T-helper 1 cell treated with Interleukin-12 subunit alpha and Interleukin-12 subunit beta and Interleukin-4 antibody, amounts not matched to agents 30 ng/mL and 1 ng/mL, for 36 hours (primary cell): ENCODE measurements around the gene PIAS2. TPM values are rescaled to one million over a fixed set of nuclear protein-coding genes. Genes with fewer than 3 reads are reported as not detected.
"Not testable (repeated sequence)": the region's sequence is repeated elsewhere in the genome, so short reads cannot be mapped to it uniquely, and the experiment has no call there.

ENCODE experiments used
- intact Hi-C: fragments of 100-400 bp; cut with micrococcal nuclease; formaldehyde crosslinking; loops from one replicate; pipeline ENCODE4 v1.15.1; 2024
- total RNA-seq: library from RNA; stranded (reverse); gene quantifications from 2 replicates; pipeline ENCODE4 v1.2.3, GENCODE V29; 2022

PIAS2 gene
- 26.5 and 29.6 TPM in 2 replicates for total RNA-seq

GRCh38 chr18:46917108-46917802 lies at the start of gene PIAS2, which contains the start of gene KATNAL2:
Gene PIAS2, minus strand, starts transcription at chr18:46917507. Its CDS starts 162 bp downstream, at chr18:46917345.
Gene KATNAL2, plus strand, starts transcription at chr18:46917602. Its CDS starts 29,271 bp downstream, at chr18:46946873.
- intact Hi-C loops, result loop anchor here (1.0 to 10.0 kb wide), 10 partner anchors 29 to 1232 kb away; partner anchors contain the start of genes HAUS1, HDHD2 and IER3IP1

DNA sequence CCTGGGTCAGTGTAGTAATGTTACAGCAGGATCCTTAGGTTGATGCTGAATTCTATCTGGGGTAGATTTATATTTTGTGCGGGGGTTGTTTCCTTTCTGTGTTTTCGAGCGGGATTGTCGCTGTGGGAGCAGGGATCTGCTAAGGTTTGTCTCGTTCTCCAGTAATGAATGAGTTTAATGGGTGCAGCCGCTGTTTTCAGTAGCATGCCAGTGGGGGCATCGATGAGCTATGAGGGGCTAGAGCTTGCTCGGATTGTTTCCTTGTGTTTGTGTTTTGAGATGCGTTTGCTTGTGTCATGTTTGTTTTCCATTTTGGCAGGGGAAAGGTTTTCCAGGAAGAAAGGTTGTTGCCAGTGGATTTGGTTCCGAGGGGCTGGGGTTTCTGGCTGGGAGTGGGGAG lies 49.0 kb upstream of the PIAS2 start:
- intact Hi-C loops, result not testable (repeated sequence)

DNA sequence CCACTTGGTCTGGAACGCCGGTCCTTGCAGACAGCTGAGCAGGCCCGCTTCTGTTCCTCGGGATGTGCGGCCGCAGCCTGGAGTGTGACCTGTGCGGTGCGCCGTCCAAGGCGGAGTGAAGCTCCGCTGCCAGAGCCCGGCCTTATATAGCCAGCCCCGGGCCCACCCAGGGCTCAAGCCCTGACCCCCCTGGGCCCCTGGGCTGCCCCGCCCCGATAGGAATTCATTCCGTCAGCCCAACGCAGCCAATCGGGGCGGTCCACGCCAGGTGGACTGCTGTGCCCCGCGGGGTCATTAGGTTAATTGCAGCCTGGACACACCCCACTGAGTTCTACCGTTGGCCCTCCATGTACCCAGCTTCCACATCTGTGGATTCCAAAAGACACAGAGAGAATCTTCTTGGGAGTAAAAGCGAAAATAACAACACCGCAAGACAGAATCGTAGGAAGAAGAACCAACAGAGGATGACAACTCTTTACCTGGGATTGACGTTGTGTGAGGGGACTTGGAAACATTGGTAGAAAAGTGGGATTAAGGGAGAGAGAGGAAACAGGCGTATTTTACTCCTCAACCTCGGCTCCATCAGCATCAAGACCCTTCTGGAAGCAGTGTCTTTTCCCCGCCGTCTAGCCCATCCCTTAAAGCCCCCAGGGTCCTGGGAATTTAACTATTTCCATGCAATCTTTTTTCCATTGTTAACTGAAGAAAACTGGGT lies 47.4 kb upstream of the PIAS2 start:
- intact Hi-C loops, result not testable (repeated sequence)

- intact Hi-C loops, result not testable (repeated sequence)
These were observed 46.6 kb upstream of the PIAS2 start for GRCh38 chr18:46963656-46964578.

- intact Hi-C loops, result no loop called here
These were observed 40.9 kb upstream of the PIAS2 start for GRCh38 chr18:46958209-46958608.

DNA sequence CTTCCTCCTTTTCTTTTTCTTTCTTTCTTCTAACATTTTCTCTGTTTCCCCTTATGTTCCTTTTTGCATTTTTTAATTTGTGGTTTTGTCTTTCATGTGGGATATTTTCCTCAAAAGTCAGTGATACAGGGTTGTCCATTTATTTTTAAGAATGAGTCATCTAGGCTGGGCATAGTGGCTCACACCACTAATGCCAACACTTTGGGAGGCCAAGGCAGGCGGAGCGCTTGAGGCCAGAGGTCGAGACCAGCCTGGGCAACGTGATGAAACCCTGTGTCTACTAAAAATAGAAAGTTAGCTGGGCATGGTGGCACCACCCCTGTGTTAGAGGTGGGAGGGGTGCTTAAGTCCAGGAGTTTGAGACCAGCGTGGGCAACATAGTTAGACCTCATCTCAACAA lies 35.9 kb upstream of the PIAS2 start:
- intact Hi-C loops, result no loop called here

DNA sequence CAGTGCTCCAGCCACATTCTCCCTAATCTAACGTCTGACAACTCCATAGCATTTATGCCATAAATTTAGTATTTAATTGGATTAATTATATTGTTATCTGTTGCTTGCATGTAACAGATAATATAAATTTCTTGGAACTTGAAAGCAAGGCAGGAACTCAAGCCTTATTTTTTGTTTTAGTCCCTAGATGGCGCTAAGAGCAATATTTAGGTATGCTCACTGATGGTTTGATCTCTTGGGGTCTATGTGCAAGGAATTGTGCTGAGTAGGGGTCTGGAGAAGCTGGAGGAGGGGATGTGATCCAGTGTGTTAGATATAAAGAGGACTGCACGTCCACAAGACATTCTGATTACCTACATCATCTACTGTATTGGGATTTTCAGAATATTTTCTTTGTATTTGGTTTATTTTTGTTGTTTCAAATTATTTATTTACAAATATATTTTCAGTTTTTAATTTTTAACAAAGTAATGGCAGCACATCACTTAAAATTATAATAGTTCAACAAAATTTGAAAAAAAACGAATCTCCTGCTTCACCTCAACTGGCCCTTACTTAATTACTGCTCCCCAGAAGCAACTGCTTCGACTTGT lies 32.9 kb upstream of the PIAS2 start:
- intact Hi-C loops, result no loop called here

GRCh38 chr18:46946656-46947282 lies 29.5 kb upstream of the PIAS2 start:
- intact Hi-C loops, result loop anchor here (1.0 kb wide), 1 partner anchor 29 kb away; the partner anchor contains the start of genes KATNAL2 and PIAS2

DNA sequence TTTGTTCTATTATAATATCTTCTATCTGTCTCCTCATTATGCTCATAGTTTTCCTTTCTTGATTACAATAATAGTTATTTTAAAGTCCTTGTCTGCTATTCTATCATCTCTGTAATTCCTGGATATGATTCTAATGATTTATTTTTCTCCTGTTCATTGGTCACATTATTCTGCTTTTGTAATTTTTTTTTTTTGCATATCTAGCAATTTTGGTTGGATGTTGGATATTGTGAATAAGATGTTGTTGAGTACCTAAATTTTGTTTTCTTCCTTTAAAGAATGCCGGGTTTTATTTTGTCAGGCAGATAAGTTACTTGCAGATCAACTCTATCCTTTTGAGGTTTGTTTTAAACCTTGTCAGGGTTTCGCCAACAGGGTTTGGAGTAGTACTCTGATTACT lies 25.3 kb upstream of the PIAS2 start:
- intact Hi-C loops, result no loop called here

GRCh38 chr18:46939998-46940571 lies 22.8 kb upstream of the PIAS2 start:
- intact Hi-C loops, result no loop called here

DNA sequence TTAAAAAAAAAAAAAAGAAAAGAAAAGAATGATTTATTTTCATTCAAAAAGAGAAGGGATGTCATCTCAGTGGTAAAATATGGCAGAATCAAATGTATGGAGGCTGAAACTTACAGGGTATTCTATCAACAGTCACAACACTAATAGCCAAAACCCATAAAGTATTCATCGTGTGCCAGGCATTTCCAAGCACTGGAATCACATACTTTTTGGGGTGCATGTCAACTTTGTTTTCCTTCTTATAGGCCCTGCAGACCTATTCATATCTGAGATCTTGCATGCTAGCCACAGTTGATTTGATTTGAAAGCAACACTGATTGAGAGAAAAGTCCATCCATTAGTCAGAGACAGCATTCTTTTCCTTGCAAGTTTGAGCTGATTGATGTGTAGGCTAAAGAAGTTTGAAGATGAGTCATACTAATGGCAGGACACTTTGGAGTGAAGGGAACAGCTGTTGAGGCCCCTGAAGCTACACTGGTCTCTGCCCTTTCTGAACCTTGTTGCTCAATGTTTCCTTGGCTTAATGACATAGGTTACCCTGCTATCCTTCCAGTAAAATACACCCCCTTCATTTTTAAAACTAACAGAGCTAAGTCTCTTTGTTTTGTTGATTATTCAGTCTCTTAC lies 22.1 kb upstream of the PIAS2 start:
- intact Hi-C loops, result no loop called here

DNA sequence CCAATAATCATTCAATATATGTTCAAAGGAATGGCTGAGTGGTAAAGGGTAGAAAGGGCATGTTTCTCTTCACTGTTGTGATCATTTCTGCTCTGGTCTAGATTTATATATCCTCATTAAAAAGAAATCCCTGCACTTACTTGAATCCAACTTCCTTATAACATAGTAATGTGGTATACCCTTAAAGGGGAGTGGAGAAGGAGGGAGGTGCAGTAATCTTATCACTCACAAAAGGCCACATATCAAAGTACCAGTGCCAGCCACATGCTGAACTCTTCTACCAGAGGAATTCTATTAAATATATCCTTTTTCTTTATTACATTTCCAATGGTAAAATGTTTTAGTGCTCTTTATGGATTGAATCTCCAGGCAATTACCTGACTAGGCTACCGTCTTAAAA lies 3.3 kb upstream of the PIAS2 start:
- intact Hi-C loops, result no loop called here

GRCh38 chr18:46920067-46920466 lies 2.8 kb upstream of the PIAS2 start:
- intact Hi-C loops, result no loop called here

DNA sequence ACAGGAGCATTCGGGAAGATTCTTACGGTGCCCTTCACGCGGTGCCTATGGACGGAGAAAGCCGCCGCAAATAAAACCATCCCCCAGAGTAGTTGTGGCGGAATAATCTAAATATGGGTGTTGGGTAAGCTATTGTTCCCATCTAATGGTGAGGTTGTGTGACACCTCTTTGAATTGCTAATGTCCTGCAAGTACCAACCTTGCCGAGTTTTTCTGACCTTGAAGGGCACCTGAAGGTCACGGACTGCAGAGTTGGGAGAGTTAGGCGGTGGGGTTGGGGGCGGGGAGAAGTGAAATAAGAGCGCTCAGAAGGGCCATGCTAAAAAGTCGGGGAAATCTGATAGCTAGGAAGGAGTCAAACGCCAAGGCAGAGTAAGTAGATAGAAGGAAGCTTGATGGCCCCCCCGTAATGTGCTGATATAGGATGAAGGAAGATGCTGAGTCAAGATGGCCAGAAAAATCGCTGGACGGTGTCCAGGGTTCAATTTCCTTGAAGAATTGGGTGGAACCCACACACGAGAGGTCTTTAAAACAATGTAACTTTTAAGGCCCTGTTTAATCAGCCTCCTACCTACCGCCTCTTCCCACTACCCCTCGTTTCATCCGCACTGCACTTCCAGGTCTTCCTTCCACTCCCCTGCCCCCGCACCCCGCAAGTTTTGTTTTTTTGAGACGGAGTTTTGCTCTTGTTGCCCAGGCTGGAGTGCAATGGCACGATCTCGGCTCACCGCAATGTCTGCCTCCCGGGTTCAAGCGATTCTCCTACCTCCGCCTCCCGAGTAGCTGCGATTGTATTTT lies 695 bp upstream of the PIAS2 start:
- intact Hi-C loops, result loop anchor here (1.0 to 10.0 kb wide), 10 partner anchors 28 to 1233 kb away; partner anchors contain the start of genes HAUS1, HDHD2 and IER3IP1

DNA sequence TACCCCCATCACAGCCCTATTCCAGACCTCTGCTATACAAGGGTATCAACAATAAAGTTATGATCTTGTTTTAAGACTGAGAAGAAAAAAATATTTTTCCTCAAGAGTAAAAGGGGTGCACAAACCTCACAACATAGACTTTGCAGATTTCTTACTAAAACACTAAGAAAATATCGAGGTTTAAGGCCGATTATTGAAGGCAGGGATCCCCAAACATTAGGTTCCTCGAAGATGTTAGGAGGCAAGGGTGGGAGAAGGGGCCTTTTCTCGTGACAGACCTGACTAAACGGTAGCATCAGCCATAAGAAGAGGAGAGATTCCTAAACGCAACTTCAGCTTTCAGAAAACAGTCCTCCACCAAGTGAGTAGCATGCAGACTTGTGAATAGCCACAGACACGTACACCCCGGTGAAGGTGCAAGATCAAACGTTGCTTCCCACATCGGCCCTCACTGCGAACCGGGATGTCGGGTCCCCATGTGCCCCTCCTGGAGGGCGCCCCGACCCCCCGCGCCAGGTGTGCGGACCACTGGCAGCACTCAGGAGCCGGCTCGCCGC lies 678 bp downstream of the PIAS2 start:
- intact Hi-C loops, result loop anchor here (1.0 to 10.0 kb wide), 10 partner anchors 30 to 1232 kb away; partner anchors contain the start of genes HAUS1, HDHD2 and IER3IP1

GRCh38 chr18:46915800-46916550 lies 1.3 kb downstream of the PIAS2 start:
- intact Hi-C loops, result loop anchor here (2.0 to 10.0 kb wide), 8 partner anchors 261 to 1231 kb away; partner anchors contain the start of genes HAUS1 and IER3IP1

- intact Hi-C loops, result loop anchor here (10.0 kb wide), 4 partner anchors 566 to 1226 kb away; partner anchors contain the start of gene HAUS1
These were observed 6.5 kb downstream of the PIAS2 start for GRCh38 chr18:46910856-46911255.
